Endothelial cell of umbilical vein (primary cell): ENCODE results near the gene GALNT12.

Experiments used
- CTCF ChIP-seq, 2 donors: IDR thresholded peaks; 1 replicate in 1 of 2; 2 replicates in 1 of 2; pipeline ENCODE4 v1.5.1; 2011; ENCODE audit warnings: low read length in 2 of 2, mild to moderate bottlenecking in 2 of 2, moderate library complexity in 2 of 2, control low read depth in 1 of 2, inconsistent platforms in 1 of 2, low read depth in 1 of 2; ENCODE audit not compliant: insufficient read depth in 1 of 2; ENCODE audit errors: extremely low read depth in 1 of 2
- EZH2 ChIP-seq: IDR thresholded peaks from 2 replicates; pipeline ENCODE4 v1.6.1; 2012; ENCODE audit warnings: borderline replicate concordance, low read depth, mild to moderate bottlenecking, moderate library complexity, low read length, inconsistent platforms; ENCODE audit not compliant: severe bottlenecking
- MYC ChIP-seq: IDR thresholded peaks from one replicate; pipeline ENCODE4 v1.6.1; 2011; ENCODE audit warnings: mild to moderate bottlenecking, low read depth, low read length

DNA sequence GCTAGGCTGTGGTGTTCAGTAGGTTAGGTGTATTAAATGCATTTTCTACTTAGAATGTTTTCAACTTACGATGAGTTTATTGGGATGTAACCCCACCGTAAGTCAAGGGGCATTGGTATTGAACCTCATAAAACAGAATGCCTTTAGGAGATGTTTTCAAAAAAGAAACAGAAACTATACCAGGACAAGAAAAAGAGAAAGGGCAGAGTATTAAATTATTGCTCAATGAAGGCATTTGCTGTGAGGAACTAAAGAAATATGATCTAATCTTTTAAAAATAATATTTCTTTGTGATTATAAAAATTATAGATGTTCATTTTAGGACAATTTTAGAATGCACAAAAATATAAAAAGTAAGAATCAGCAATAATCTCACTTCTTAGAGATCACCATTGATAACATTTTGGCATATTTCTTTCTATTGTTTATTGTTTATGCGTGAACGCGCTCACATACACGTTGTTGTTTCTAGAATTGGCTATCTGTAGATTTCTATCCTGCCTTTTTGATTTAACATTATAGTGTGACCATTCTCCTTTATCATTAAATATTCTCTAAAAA is 8.0 kb downstream of the GALNT12 start:
- no peak for TF ChIP-seq CTCF (IDR thresholded peaks at IDR 0.05; ENCODE audit: extremely low read depth in 1 of 2, insufficient read depth in 1 of 2, low read depth in 1 of 2, low read length in 2 of 2)
- TF ChIP-seq EZH2, result no peak
- no peak for TF ChIP-seq MYC
